Trophoblast cell (in vitro differentiated cells and primary cell): ENCODE data around the gene CAMTA2.
A peak's percentile ranks its signal among the peaks of the same experiment; 100 is the strongest.

Experiments used
- DNase-seq, 2 donors: peaks; one replicate each; pipeline ENCODE4 v3.0.0-alpha.2; 2016
- H2AFZ ChIP-seq: 2 replicates; pipeline ENCODE4 v1.6.1; 2013; ENCODE audit warnings: low read length, moderate library complexity, mild to moderate bottlenecking; ENCODE audit not compliant: insufficient read depth, poor library complexity
- H2AK5ac ChIP-seq: 2 replicates; pipeline ENCODE4 v1.6.1; 2013; ENCODE audit warnings: mild to moderate bottlenecking, low read length
- H2BK120ac ChIP-seq: 2 replicates; pipeline ENCODE4 v1.6.1; 2013; ENCODE audit warnings: low read length, mild to moderate bottlenecking, moderate library complexity; ENCODE audit not compliant: insufficient read depth, poor library complexity
- H2BK12ac ChIP-seq: 2 replicates; pipeline ENCODE4 v1.6.1; 2013; ENCODE audit warnings: mild to moderate bottlenecking, low read length, moderate library complexity
- H2BK5ac ChIP-seq: 2 replicates; pipeline ENCODE4 v1.6.1; 2013; ENCODE audit warnings: low read length, low read depth, moderate library complexity, mild to moderate bottlenecking; ENCODE audit not compliant: poor library complexity
- H3K14ac ChIP-seq: 2 replicates; pipeline ENCODE4 v1.6.1; 2013; ENCODE audit warnings: mild to moderate bottlenecking, low read length
- H3K18ac ChIP-seq: 2 replicates; pipeline ENCODE4 v1.6.1; 2013; ENCODE audit warnings: mild to moderate bottlenecking, low read length
- H3K23ac ChIP-seq: 2 replicates; pipeline ENCODE4 v1.6.1; 2013; ENCODE audit warnings: low read length
- H3K27ac ChIP-seq: 2 replicates; pipeline ENCODE4 v1.5.1; 2013; ENCODE audit warnings: low read depth, mild to moderate bottlenecking, inconsistent platforms, low read length, moderate library complexity
- H3K27me3 ChIP-seq: 2 replicates; pipeline ENCODE4 v1.6.1; 2013; ENCODE audit warnings: inconsistent platforms, mild to moderate bottlenecking, low read length, moderate library complexity; ENCODE audit not compliant: insufficient read depth
- H3K36me3 ChIP-seq, 2 experiments: 1 replicate in 1 of 2; 2 replicates in 1 of 2; pipeline ENCODE4 v1.6.1; 2013; ENCODE audit warnings: low read length in 2 of 2, mild to moderate bottlenecking in 2 of 2, moderate library complexity in 1 of 2; ENCODE audit not compliant: insufficient read depth in 2 of 2, control insufficient read depth in 1 of 2
- H3K4ac ChIP-seq: 2 replicates; pipeline ENCODE4 v1.6.1; 2013; ENCODE audit warnings: low read depth, mild to moderate bottlenecking, low read length, moderate library complexity
- H3K4me1 ChIP-seq, 2 experiments: 1 replicate in 1 of 2; 2 replicates in 1 of 2; pipeline ENCODE4 v1.6.1; 2013; ENCODE audit warnings: low read length in 2 of 2, mild to moderate bottlenecking in 2 of 2, moderate library complexity in 1 of 2; ENCODE audit not compliant: insufficient read depth in 2 of 2, control insufficient read depth in 1 of 2
- H3K4me2 ChIP-seq: 2 replicates; pipeline ENCODE4 v1.6.1; 2013; ENCODE audit warnings: inconsistent platforms, mild to moderate bottlenecking, low read length, moderate library complexity
- H3K4me3 ChIP-seq: 2 replicates; pipeline ENCODE4 v1.5.1; 2013; ENCODE audit warnings: mild to moderate bottlenecking, low read depth, low read length, inconsistent platforms
- H3K79me1 ChIP-seq: one replicate; pipeline ENCODE4 v1.6.1; 2013; ENCODE audit warnings: low read length
- H3K79me2 ChIP-seq: 2 replicates; pipeline ENCODE4 v1.6.1; 2013; ENCODE audit warnings: low read length, mild to moderate bottlenecking; ENCODE audit not compliant: control insufficient read depth, insufficient read depth, poor library complexity
- H3K9ac ChIP-seq: 2 replicates; pipeline ENCODE4 v1.6.1; 2013; ENCODE audit warnings: mild to moderate bottlenecking, low read length
- H3K9me3 ChIP-seq: 2 replicates; pipeline ENCODE4 v1.6.1; 2013; ENCODE audit warnings: low read depth, mild to moderate bottlenecking, control low read depth, inconsistent platforms, low read length; ENCODE audit not compliant: insufficient read depth
- H4K12ac ChIP-seq: 2 replicates; pipeline ENCODE4 v1.6.1; 2013; ENCODE audit warnings: low read depth, mild to moderate bottlenecking, low read length, moderate library complexity
- H4K8ac ChIP-seq: 2 replicates; pipeline ENCODE4 v1.6.1; 2013; ENCODE audit warnings: low read depth, mild to moderate bottlenecking, low read length, moderate library complexity
- H4K91ac ChIP-seq: one replicate; pipeline ENCODE4 v1.6.1; 2013; ENCODE audit warnings: low read depth, mild to moderate bottlenecking, low read length, moderate library complexity
- WGBS: extraction: QIAGEN DNeasy Blood & Tissue Kit; methylation state at CpG from one replicate; pipeline ENCODE4 v1.1.7; 2013; ENCODE audit warnings: missing lambda C conversion rate; ENCODE audit not compliant: insufficient read length, insufficient coverage; ENCODE audit errors: extremely low coverage; 5-methylcytosine and 5-hydroxymethylcytosine counted together

The CAMTA2 gene

DNA sequence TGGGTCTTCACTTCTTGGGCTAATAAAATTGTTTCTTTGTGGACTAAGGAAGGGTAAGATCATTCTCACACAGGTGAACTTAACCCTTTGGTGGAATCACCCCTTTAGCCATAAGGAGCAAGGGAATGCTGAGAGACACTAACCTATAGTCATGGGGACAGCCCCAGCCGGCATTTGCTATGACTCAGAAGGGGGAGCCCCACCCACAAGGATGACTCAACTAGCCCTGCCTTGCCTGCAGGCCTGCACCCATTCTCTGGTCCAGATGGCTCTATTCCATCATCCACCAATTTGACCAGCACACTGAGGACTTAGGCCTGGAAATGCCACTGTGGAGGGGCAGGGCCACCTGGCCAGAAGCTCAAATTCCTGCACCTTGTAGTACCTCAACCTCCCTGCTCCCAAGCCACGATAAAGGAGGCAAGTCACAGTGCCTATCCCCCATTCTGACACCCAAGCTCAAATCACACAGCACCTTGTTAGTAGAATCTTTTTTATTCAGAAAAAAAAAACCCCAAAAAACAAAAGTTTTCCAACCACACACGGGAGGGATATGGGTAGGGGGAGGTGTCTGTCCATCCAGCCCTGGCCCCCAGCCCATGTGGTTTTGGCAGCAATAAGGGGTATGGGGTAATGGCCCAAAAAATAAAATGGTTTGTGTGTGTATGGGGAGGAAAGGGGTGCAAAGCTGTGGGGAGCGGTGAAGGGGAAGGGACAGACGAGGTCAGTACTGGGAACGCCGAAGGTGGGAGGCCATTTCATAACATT is 42.1 kb downstream of the CAMTA2 start:
- peak overlapping the region; percentile 71 for H3K4ac ChIP-seq
- no peak overlapping the region for H3K18ac ChIP-seq
- no peak overlapping the region for H4K12ac ChIP-seq
- H3K27me3 ChIP-seq, result no peaks in the 10 kb centered on the region
- H3K9me3 ChIP-seq, result peaks cover 1% of the 10 kb centered on the region
- WGBS, result 100% methylated on average over 1 of the region's 7 CpGs
- H3K4me1 ChIP-seq, result peaks cover 19 to 29% of the 10 kb centered on the region in 2 experiments
- peaks cover 37 to 49% of the 10 kb centered on the region in 2 experiments for H3K36me3 ChIP-seq
- H4K91ac ChIP-seq, result no peak overlapping the region
- no peak overlapping the region for H2BK120ac ChIP-seq
- H3K79me1 ChIP-seq, result peaks cover 32% of the 10 kb centered on the region
- peak overlapping the region; percentile 2 for H3K9ac ChIP-seq
- no peak overlapping the region for H3K4me3 ChIP-seq
- H4K8ac ChIP-seq, result no peak overlapping the region
- peaks cover 31% of the 10 kb centered on the region for H3K79me2 ChIP-seq
- peak; percentile 92 for DNase-seq
- H3K14ac ChIP-seq, result no peak overlapping the region
- no peak overlapping the region for H2AFZ ChIP-seq
- peak overlapping the region; percentile 57 for H3K27ac ChIP-seq
- H2AK5ac ChIP-seq, result no peak overlapping the region
- H3K23ac ChIP-seq, result no peak overlapping the region
- H2BK5ac ChIP-seq, result no peak overlapping the region
- peak overlapping the region; percentile 93 for H3K4me2 ChIP-seq
- no peak overlapping the region for H2BK12ac ChIP-seq

DNA sequence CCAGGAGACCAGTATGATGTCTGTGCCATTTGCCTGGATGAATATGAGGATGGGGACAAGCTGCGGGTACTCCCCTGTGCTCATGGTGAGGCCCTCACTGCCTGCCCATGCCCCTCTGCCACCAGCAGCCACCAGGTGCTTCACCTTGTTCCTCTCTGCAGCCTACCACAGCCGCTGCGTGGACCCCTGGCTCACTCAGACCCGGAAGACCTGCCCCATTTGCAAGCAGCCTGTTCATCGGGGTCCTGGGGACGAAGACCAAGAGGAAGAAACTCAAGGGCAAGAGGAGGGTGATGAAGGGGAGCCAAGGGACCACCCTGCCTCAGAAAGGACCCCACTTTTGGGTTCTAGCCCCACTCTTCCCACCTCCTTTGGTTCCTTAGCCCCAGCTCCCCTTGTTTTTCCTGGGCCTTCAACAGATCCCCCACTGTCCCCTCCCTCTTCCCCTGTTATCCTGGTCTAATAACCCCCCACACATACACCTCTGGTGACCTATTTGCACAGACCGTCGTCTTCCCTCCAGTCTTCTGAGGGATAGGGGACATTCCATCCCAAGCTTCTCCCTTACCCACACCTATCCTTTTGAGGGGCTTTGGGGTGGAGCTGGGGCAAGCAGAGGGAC is 42.8 kb downstream of the CAMTA2 start:
- Histone ChIP-seq H2BK120ac (no peak overlapping the region), H3K27ac (peak overlapping the region; percentile 57), H3K36me3 (peaks cover 37 to 49% of the 10 kb centered on the region in 2 experiments), H3K4me1 (peaks cover 17 to 25% of the 10 kb centered on the region in 2 experiments), H4K12ac (no peak overlapping the region), H3K18ac (peak overlapping the region; percentile 47), H2BK12ac (no peak overlapping the region), H3K79me2 (peaks cover 27% of the 10 kb centered on the region), H3K79me1 (peaks cover 30% of the 10 kb centered on the region), H3K4me2 (peak overlapping the region; percentile 0), H3K27me3 (no peaks in the 10 kb centered on the region), H3K23ac (no peak overlapping the region), H3K9ac (no peak overlapping the region), H3K4ac (peak overlapping the region; percentile 4), H2AFZ (no peak overlapping the region), H3K9me3 (peaks cover 1% of the 10 kb centered on the region), H2BK5ac (no peak overlapping the region), H3K4me3 (no peak overlapping the region), H4K91ac (no peak overlapping the region), H2AK5ac (no peak overlapping the region), H4K8ac (peak overlapping the region; percentile 9), H3K14ac (no peak overlapping the region)
- no peak for DNase-seq
- WGBS, result no CpG with 5 or more reads among the region's 8 CpGs

DNA sequence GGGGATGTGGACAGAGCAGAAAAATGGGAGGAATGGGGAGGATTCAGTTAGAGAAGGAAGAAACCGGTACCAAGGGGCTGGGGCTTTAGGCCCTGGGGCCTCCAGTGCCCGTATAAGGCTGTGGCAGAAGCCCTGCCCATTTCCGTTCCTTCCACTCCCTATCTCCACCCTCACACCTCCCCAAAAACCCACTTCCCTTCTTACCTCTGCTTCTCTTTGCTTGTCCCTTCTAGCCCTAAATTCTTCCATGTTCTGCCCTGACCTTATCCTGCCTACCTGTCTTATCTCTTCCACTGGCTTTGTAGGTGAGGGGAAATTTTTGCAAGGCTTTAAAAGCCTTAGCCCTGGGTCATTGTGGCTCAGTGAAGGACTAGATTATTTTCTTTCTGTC is 43.3 kb downstream of the CAMTA2 start:
- Histone ChIP-seq H3K36me3 (peaks cover 37 to 49% of the 10 kb centered on the region in 2 experiments), H4K12ac (no peak overlapping the region), H3K18ac (no peak overlapping the region), H4K8ac (no peak overlapping the region), H3K79me2 (peaks cover 31% of the 10 kb centered on the region), H3K4me3 (no peak overlapping the region), H3K14ac (no peak overlapping the region), H3K9ac (no peak overlapping the region), H3K9me3 (peaks cover 1% of the 10 kb centered on the region), H2BK5ac (no peak overlapping the region), H2AK5ac (no peak overlapping the region), H3K4me2 (no peak overlapping the region), H3K4me1 (peaks cover 17 to 27% of the 10 kb centered on the region in 2 experiments), H3K27me3 (no peaks in the 10 kb centered on the region), H2AFZ (no peak overlapping the region), H2BK120ac (no peak overlapping the region), H3K23ac (no peak overlapping the region), H4K91ac (no peak overlapping the region), H3K79me1 (peaks cover 30% of the 10 kb centered on the region), H3K27ac (peak overlapping the region; percentile 57), H2BK12ac (no peak overlapping the region), H3K4ac (no peak overlapping the region)
- peak in 1 of 2 donors; percentile 49 for DNase-seq
- no CpG with 5 or more reads among the region's 3 CpGs for WGBS

DNA sequence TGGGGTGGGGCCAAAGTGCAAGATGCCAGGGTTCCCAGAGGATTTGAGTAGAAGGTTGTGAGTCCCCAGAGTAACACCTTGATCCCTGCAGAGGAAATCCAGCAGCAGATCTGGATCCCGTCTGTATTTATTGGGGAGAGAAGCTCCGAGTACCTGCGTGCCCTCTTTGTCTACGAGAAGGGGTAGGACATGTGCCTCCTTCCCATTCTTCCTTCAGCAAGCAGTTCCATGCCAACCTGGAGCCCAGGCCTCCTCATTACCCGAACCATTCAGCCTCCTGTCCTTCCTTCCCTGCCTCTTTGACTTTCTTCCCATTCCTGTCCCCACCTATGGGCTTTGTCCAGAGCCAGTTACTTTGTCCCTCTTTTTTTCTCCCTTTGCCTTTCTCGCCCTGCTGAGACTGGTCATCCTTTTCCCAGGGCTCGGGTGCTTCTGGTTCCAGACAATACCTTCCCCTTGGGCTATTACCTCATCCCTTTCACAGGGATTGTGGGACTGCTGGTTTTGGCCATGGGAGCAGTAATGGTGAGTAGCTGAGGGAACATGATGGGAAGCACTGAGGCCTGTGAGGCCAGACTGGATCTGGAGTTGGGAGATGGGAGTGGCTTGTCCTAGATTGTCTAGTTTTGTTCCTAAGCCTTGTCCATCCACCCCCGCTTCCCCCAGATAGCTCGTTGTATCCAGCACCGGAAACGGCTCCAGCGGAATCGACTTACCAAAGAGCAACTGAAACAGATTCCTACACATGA is 44.5 kb downstream of the CAMTA2 start:
- H3K9ac ChIP-seq, result no peak overlapping the region
- H2AK5ac ChIP-seq, result no peak overlapping the region
- no peak for DNase-seq
- H3K79me1 ChIP-seq, result peaks cover 19% of the 10 kb centered on the region
- H3K18ac ChIP-seq, result no peak overlapping the region
- no peak overlapping the region for H4K12ac ChIP-seq
- H3K9me3 ChIP-seq, result no peaks in the 10 kb centered on the region
- H3K14ac ChIP-seq, result no peak overlapping the region
- H3K23ac ChIP-seq, result no peak overlapping the region
- H2BK12ac ChIP-seq, result no peak overlapping the region
- H3K4me3 ChIP-seq, result peak overlapping the region; percentile 14
- H2BK120ac ChIP-seq, result no peak overlapping the region
- WGBS, result no CpG with 5 or more reads among the region's 13 CpGs
- H3K27me3 ChIP-seq, result no peaks in the 10 kb centered on the region
- H3K4me1 ChIP-seq, result peaks cover 25 to 33% of the 10 kb centered on the region in 2 experiments
- H4K8ac ChIP-seq, result no peak overlapping the region
- H3K79me2 ChIP-seq, result peaks cover 30% of the 10 kb centered on the region
- peaks cover 45 to 58% of the 10 kb centered on the region in 2 experiments for H3K36me3 ChIP-seq
- H2AFZ ChIP-seq, result no peak overlapping the region
- H4K91ac ChIP-seq, result no peak overlapping the region
- no peak overlapping the region for H2BK5ac ChIP-seq
- H3K27ac ChIP-seq, result no peak overlapping the region
- H3K4ac ChIP-seq, result peak overlapping the region; percentile 40
- H3K4me2 ChIP-seq, result no peak overlapping the region
